ENCODE results near the gene ZFYVE16.
"Not testable (repeated sequence)": the region's sequence is repeated elsewhere in the genome, so short reads cannot be mapped to it uniquely, and the experiment has no call there.

The ZFYVE16 gene

GRCh38 chr5:80407735-80408483 lies at the start of gene ZFYVE16:
ZFYVE16 (plus strand) TSS chr5:80408064; CDS start chr5:80434148, 26,084 bp downstream.
- in situ Hi-C loops (cut with MboI; ENCODE audit: low sequenced_read_pairs) = no loop called here

GRCh38 chr5:80360914-80361444 lies 46.9 kb upstream of the ZFYVE16 start:
- in situ Hi-C loops (cut with MboI; ENCODE audit: low sequenced_read_pairs) = no loop called here

GRCh38 chr5:80364892-80365291 lies 43.0 kb upstream of the ZFYVE16 start:
- in situ Hi-C loops (cut with MboI; ENCODE audit: low sequenced_read_pairs) = no loop called here

GRCh38 chr5:80368661-80369480 lies 39.0 kb upstream of the ZFYVE16 start:
- in situ Hi-C loops (cut with MboI; ENCODE audit: low sequenced_read_pairs) = no loop called here

GRCh38 chr5:80369521-80369920 lies 38.3 kb upstream of the ZFYVE16 start:
- in situ Hi-C loops (cut with MboI; ENCODE audit: low sequenced_read_pairs) = no loop called here

GRCh38 chr5:80370390-80370789 lies 37.5 kb upstream of the ZFYVE16 start:
- in situ Hi-C loops (cut with MboI; ENCODE audit: low sequenced_read_pairs) = no loop called here

GRCh38 chr5:80372780-80373179 lies 35.1 kb upstream of the ZFYVE16 start:
- in situ Hi-C loops (cut with MboI; ENCODE audit: low sequenced_read_pairs) = no loop called here

- in situ Hi-C loops (cut with MboI; ENCODE audit: low sequenced_read_pairs) = no loop called here
Measured at GRCh38 chr5:80374188-80374587, 33.7 kb upstream of the ZFYVE16 start.

- in situ Hi-C loops (cut with MboI; ENCODE audit: low sequenced_read_pairs) = no loop called here
Measured at GRCh38 chr5:80376557-80376956, 31.3 kb upstream of the ZFYVE16 start.

- in situ Hi-C loops (cut with MboI; ENCODE audit: low sequenced_read_pairs) = no loop called here
Measured at GRCh38 chr5:80382488-80382887, 25.4 kb upstream of the ZFYVE16 start.

- in situ Hi-C loops (cut with MboI; ENCODE audit: low sequenced_read_pairs) = no loop called here
Measured at GRCh38 chr5:80387063-80387768, 20.6 kb upstream of the ZFYVE16 start.

GRCh38 chr5:80389580-80389979 lies 18.3 kb upstream of the ZFYVE16 start:
- in situ Hi-C loops (cut with MboI; ENCODE audit: low sequenced_read_pairs) = no loop called here

- in situ Hi-C loops (cut with MboI; ENCODE audit: low sequenced_read_pairs) = not testable (repeated sequence)
Measured at GRCh38 chr5:80390413-80390812, 17.5 kb upstream of the ZFYVE16 start.

- in situ Hi-C loops (cut with MboI; ENCODE audit: low sequenced_read_pairs) = not testable (repeated sequence)
Measured at GRCh38 chr5:80391267-80391666, 16.6 kb upstream of the ZFYVE16 start.

GRCh38 chr5:80399526-80400239 lies 8.2 kb upstream of the ZFYVE16 start:
- in situ Hi-C loops (cut with MboI; ENCODE audit: low sequenced_read_pairs) = no loop called here

GRCh38 chr5:80400368-80400767 lies 7.5 kb upstream of the ZFYVE16 start:
- in situ Hi-C loops (cut with MboI; ENCODE audit: low sequenced_read_pairs) = not testable (repeated sequence)

- in situ Hi-C loops (cut with MboI; ENCODE audit: low sequenced_read_pairs) = no loop called here
Measured at GRCh38 chr5:80403782-80404181, 4.1 kb upstream of the ZFYVE16 start.

GRCh38 chr5:80406980-80407734 lies 707 bp upstream of the ZFYVE16 start:
- in situ Hi-C loops (cut with MboI; ENCODE audit: low sequenced_read_pairs) = no loop called here

GRCh38 chr5:80408484-80409366 lies 861 bp downstream of the ZFYVE16 start:
- in situ Hi-C loops (cut with MboI; ENCODE audit: low sequenced_read_pairs) = no loop called here

Measured in hTERT RPE-1 (cell line).